GM19023 (cell line): ENCODE data around the gene ADTRP.
"Not testable (repeated sequence)": the region's sequence is repeated elsewhere in the genome, so short reads cannot be mapped to it uniquely, and the experiment has no call there.

Source experiments
- ATAC-seq: cut with Tn5 transposase; IDR thresholded peaks from one replicate; pipeline ENCODE4 v1.9.1; 2021; ENCODE audit warnings: mild to moderate bottlenecking, moderate library complexity; ENCODE audit not compliant: unreplicated experiment

Gene ADTRP

GRCh38 chr6:11702089-11702488, 76.5 kb downstream of the ADTRP start:
- ATAC-seq, result no peak

GRCh38 chr6:11701573-11701972, 77.0 kb downstream of the ADTRP start:
- ATAC-seq, result no peak

- ATAC-seq, result no peak
These were observed 78.4 kb downstream of the ADTRP start for GRCh38 chr6:11700118-11700718.

GRCh38 chr6:11699576-11699975, 79.0 kb downstream of the ADTRP start:
- ATAC-seq, result no peak

GRCh38 chr6:11692451-11693376, 85.9 kb downstream of the ADTRP start:
- no peak for ATAC-seq

GRCh38 chr6:11689847-11690246, 88.8 kb downstream of the ADTRP start:
- no peak for ATAC-seq

GRCh38 chr6:11689400-11689799, 89.2 kb downstream of the ADTRP start:
- not testable (repeated sequence) for ATAC-seq

- ATAC-seq, result no peak
These were observed 90.2 kb downstream of the ADTRP start for GRCh38 chr6:11688425-11688709.

GRCh38 chr6:11685481-11686093, 93.0 kb downstream of the ADTRP start:
- no peak for ATAC-seq

- ATAC-seq, result no peak
These were observed 93.6 kb downstream of the ADTRP start for GRCh38 chr6:11684901-11685480.

- ATAC-seq, result no peak
These were observed 94.7 kb downstream of the ADTRP start for GRCh38 chr6:11683871-11684270.

- no peak for ATAC-seq
These were observed 96.0 kb downstream of the ADTRP start for GRCh38 chr6:11682561-11682975.

- ATAC-seq, result no peak
These were observed 96.8 kb downstream of the ADTRP start for GRCh38 chr6:11681770-11682169.

- no peak for ATAC-seq
These were observed 97.2 kb downstream of the ADTRP start for GRCh38 chr6:11681357-11681756.

- ATAC-seq, result not testable (repeated sequence)
These were observed 98.1 kb downstream of the ADTRP start for GRCh38 chr6:11680479-11680878.

- ATAC-seq, result no peak
These were observed 99.5 kb downstream of the ADTRP start for GRCh38 chr6:11679099-11679498.

GRCh38 chr6:11675601-11676000, 103.0 kb downstream of the ADTRP start:
- ATAC-seq, result no peak

GRCh38 chr6:11672669-11673068, 105.9 kb downstream of the ADTRP start:
- ATAC-seq, result no peak

- ATAC-seq, result no peak
These were observed 106.3 kb downstream of the ADTRP start for GRCh38 chr6:11672256-11672655.

- no peak for ATAC-seq
These were observed 108.9 kb downstream of the ADTRP start for GRCh38 chr6:11669696-11670095.

GRCh38 chr6:11668455-11668854, 110.1 kb downstream of the ADTRP start:
- ATAC-seq, result no peak

GRCh38 chr6:11667876-11668275, 110.7 kb downstream of the ADTRP start:
- ATAC-seq, result no peak
